Measurements from ENCODE around the gene VPS50.

DNA sequence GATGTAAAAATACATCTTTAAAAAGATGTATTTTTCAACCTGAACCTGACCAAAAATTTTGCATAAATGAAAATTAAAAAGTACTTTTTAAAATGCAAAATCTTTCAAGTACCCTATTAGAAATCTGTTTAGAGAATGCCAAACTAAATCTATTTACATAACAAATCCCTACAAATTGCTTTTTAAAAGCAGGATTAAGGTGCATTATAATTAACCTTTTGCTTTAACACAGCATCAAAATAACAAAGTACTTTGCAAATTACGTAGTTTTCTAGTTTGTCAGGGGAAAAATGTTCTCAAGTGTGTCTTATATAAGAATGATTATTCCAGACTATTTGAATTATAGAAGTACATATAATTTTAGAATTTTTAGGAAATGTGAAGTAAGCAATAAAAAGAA lies 160.8 kb downstream of the VPS50 start:
- TF ChIP-seq EZH2 (IDR thresholded peaks at IDR 0.05; ENCODE audit: insufficient read depth, poor library complexity, severe bottlenecking) (no peak), EZH2phosphoT487 (IDR thresholded peaks at IDR 0.05; ENCODE audit: insufficient read depth, low read depth) (no peak)

All from GM23248 (cell line).